Measurements from ENCODE around the gene CTNNA1.

GRCh38 chr5:138966236-138966985, 213.2 kb downstream of the CTNNA1 start:
- TF ChIP-seq, protein P1, sequence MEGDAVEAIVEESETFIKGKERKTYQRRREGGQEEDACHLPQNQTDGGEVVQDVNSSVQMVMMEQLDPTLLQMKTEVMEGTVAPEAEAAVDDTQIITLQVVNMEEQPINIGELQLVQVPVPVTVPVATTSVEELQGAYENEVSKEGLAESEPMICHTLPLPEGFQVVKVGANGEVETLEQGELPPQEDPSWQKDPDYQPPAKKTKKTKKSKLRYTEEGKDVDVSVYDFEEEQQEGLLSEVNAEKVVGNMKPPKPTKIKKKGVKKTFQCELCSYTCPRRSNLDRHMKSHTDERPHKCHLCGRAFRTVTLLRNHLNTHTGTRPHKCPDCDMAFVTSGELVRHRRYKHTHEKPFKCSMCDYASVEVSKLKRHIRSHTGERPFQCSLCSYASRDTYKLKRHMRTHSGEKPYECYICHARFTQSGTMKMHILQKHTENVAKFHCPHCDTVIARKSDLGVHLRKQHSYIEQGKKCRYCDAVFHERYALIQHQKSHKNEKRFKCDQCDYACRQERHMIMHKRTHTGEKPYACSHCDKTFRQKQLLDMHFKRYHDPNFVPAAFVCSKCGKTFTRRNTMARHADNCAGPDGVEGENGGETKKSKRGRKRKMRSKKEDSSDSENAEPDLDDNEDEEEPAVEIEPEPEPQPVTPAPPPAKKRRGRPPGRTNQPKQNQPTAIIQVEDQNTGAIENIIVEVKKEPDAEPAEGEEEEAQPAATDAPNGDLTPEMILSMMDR (IDR thresholded peaks at IDR 0.05): no peak
- no peak for TF ChIP-seq POLR2A (IDR thresholded peaks at IDR 0.05)

Data from thyroid gland (tissue), 4 donors.